HG02759 (cell line): Measurements from ENCODE around the gene SULT4A1.

Source experiments
- ATAC-seq: cut with Tn5 transposase; IDR thresholded peaks from one replicate; pipeline ENCODE4 v1.9.1; 2021; ENCODE audit warnings: mild to moderate bottlenecking, moderate library complexity; ENCODE audit not compliant: unreplicated experiment

The SULT4A1 gene

GRCh38 chr22:43828998-43829782, 33.1 kb downstream of the SULT4A1 start:
- ATAC-seq = no peak

GRCh38 chr22:43828725-43828997, 33.7 kb downstream of the SULT4A1 start:
- ATAC-seq = no peak

- no peak for ATAC-seq
Measured at GRCh38 chr22:43827926-43828724, 34.2 kb downstream of the SULT4A1 start.

GRCh38 chr22:43827003-43827735, 35.1 kb downstream of the SULT4A1 start:
- ATAC-seq = no peak

- no peak for ATAC-seq
Measured at GRCh38 chr22:43826142-43827002, 35.9 kb downstream of the SULT4A1 start.

GRCh38 chr22:43825651-43826050, 36.7 kb downstream of the SULT4A1 start:
- no peak for ATAC-seq

- no peak for ATAC-seq
Measured at GRCh38 chr22:43824724-43825420, 37.4 kb downstream of the SULT4A1 start.

- ATAC-seq = no peak
Measured at GRCh38 chr22:43823911-43824665, 38.2 kb downstream of the SULT4A1 start.

GRCh38 chr22:43823353-43823908, 38.9 kb downstream of the SULT4A1 start:
- no peak for ATAC-seq

GRCh38 chr22:43821606-43822425, 40.5 kb downstream of the SULT4A1 start:
- ATAC-seq = no peak

- ATAC-seq = no peak
Measured at GRCh38 chr22:43820651-43821305, 41.5 kb downstream of the SULT4A1 start.

GRCh38 chr22:43819931-43820640, 42.2 kb downstream of the SULT4A1 start:
- ATAC-seq = no peak

GRCh38 chr22:43819421-43819921, 42.8 kb downstream of the SULT4A1 start:
- ATAC-seq = no peak

- no peak for ATAC-seq
Measured at GRCh38 chr22:43818981-43819380, 43.3 kb downstream of the SULT4A1 start.

GRCh38 chr22:43817402-43817801, 44.9 kb downstream of the SULT4A1 start:
- no peak for ATAC-seq

GRCh38 chr22:43814264-43814663, 48.0 kb downstream of the SULT4A1 start:
- ATAC-seq = no peak

GRCh38 chr22:43812890-43813289, 49.4 kb downstream of the SULT4A1 start:
- ATAC-seq = no peak
